ENCODE data around the gene MINDY2. TPM values are rescaled to one million over a fixed set of nuclear protein-coding genes. Genes with fewer than 3 reads are reported as not detected.

The MINDY2 gene
- total and polyA plus RNA-seq, 12 donors = 3.8 to 37.4 (median 31.8) TPM

GRCh38 chr15:58737298-58737697 is 33.8 kb upstream of the MINDY2 start:
- no peak for DNase-seq
- no peaks in the 10 kb centered on the region for H3K9me3 ChIP-seq
- no peak overlapping the region for H3K4me3 ChIP-seq
- H3K27ac ChIP-seq = peak overlapping the region in 1 of 10 donors; percentile 55
- intact Hi-C loops (cut with DNase I) = loop anchor here in 1 of 10 donors (10.0 kb wide), 1 partner anchor 52 kb away; no protein-coding TSS in a partner anchor
- no peaks in the 10 kb centered on the region for H3K27me3 ChIP-seq
- ATAC-seq = no peak
- H3K36me3 ChIP-seq = no peaks in the 10 kb centered on the region
- peaks cover 0 to 96% (median 80%) of the 10 kb centered on the region in 9 donors for H3K4me1 ChIP-seq
- no peak for TF ChIP-seq CTCF (IDR thresholded peaks at IDR 0.05)
- WGBS, 2 donors = 82 to 84% methylated on average over 3 of the region's 3 CpGs

GRCh38 chr15:58738046-58738707 is 32.9 kb upstream of the MINDY2 start:
- Histone ChIP-seq H3K4me3 (no peak overlapping the region), H3K36me3 (no peaks in the 10 kb centered on the region), H3K9me3 (no peaks in the 10 kb centered on the region), H3K4me1 (peaks cover 0 to 96% (median 80%) of the 10 kb centered on the region in 9 donors), H3K27me3 (no peaks in the 10 kb centered on the region), H3K27ac (peak overlapping the region in 1 of 10 donors; percentile 55)
- DNase-seq (no peak), ATAC-seq (peak in 1 of 8 donors; percentile 19)
- intact Hi-C loops (cut with DNase I) = loop anchor here in 1 of 10 donors (10.0 kb wide), 1 partner anchor 53 kb away; no protein-coding TSS in a partner anchor
- WGBS, 2 donors = 80 to 84% methylated on average over 1 of the region's 1 CpG
- no peak for TF ChIP-seq CTCF (IDR thresholded peaks at IDR 0.05)

GRCh38 chr15:58740436-58740835 is 30.7 kb upstream of the MINDY2 start:
- intact Hi-C loops (cut with DNase I) = loop anchor here in 6 of 10 donors (5.0 to 10.0 kb wide), 5 partner anchors 37 to 406 kb away; partner anchors contain the start of gene LIPC (in 2 of the 6)
- no peak for ATAC-seq

GRCh38 chr15:58741032-58741431 is 30.1 kb upstream of the MINDY2 start:
- no peak for TF ChIP-seq CTCF (IDR thresholded peaks at IDR 0.05)
- H3K4me3 ChIP-seq = no peak overlapping the region
- intact Hi-C loops (cut with DNase I) = loop anchor here in 6 of 10 donors (5.0 to 10.0 kb wide), 5 partner anchors 36 to 406 kb away; partner anchors contain the start of gene LIPC (in 2 of the 6)
- no peaks in the 10 kb centered on the region for H3K36me3 ChIP-seq
- H3K27me3 ChIP-seq = no peaks in the 10 kb centered on the region
- peak overlapping the region in 2 of 10 donors; percentile 77 to 81 for H3K27ac ChIP-seq
- DNase-seq (no peak), ATAC-seq (no peak)
- H3K4me1 ChIP-seq = peaks cover 0 to 100% (median 78%) of the 10 kb centered on the region in 9 donors
- H3K9me3 ChIP-seq = no peaks in the 10 kb centered on the region
- 88 to 91% methylated on average over 2 of the region's 2 CpGs for WGBS, 2 donors

More at GRCh38 chr15:58740436-58740835, 30.7 kb upstream of the MINDY2 start:
- peaks cover 0 to 100% (median 78%) of the 10 kb centered on the region in 9 donors for H3K4me1 ChIP-seq
- no peak for TF ChIP-seq CTCF (IDR thresholded peaks at IDR 0.05)
- no peak overlapping the region for H3K4me3 ChIP-seq
- no peak for DNase-seq
- no peaks in the 10 kb centered on the region for H3K9me3 ChIP-seq
- no peaks in the 10 kb centered on the region for H3K27me3 ChIP-seq
- WGBS, 2 donors = 91 to 92% methylated on average over 4 of the region's 4 CpGs
- H3K27ac ChIP-seq = peak overlapping the region in 3 of 10 donors; percentile 4 to 19 (median 6)
- H3K36me3 ChIP-seq = no peaks in the 10 kb centered on the region
